GM18520 (cell line): Measurements from ENCODE around the gene AHCY.
A peak's percentile ranks its signal among the peaks of the same experiment; 100 is the strongest.
"Not testable (repeated sequence)": the region's sequence is repeated elsewhere in the genome, so short reads cannot be mapped to it uniquely, and the experiment has no call there.

Experiments
- ATAC-seq: cut with Tn5 transposase; IDR thresholded peaks from one replicate; pipeline ENCODE4 v1.9.1; 2021; ENCODE audit not compliant: unreplicated experiment

The AHCY gene

DNA sequence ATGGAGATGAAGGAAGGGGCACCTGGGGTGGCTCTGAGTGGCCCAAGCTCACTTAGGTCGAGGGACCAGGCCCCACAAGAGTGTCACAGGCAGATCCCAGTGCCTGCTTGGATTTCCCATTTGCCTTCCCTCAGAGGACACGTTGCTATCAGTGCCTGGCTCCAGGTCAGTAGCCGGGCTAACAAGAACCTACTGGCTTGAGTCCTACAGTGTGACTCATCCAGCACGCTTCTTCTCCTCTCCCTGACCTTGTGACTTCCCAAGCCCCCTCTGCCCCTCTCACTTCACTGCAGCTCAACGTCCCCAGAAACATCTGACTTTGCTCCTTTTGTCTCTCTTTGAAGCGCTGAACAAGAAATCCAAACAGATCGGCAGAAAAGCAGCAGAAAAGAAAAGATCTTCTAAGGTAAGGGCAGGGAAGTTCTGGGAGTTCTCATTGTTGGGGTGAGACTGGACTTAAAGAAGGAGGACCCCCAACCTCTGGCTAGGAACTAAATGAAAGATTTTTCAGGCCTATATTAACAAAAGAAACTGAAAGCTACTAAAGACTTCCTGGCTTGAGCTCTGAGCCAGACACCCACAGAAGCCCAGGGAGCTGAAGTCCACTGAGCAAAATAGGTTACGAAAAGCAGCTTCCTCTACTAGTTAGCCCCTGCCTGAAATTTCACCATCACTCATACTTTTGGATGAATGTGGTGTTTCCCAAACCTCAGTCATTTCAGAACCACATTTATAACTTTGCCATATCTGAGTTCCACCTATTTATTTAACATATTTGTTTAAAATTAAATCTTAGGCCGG is 40.5 kb downstream of the AHCY start:
- no peak for ATAC-seq

DNA sequence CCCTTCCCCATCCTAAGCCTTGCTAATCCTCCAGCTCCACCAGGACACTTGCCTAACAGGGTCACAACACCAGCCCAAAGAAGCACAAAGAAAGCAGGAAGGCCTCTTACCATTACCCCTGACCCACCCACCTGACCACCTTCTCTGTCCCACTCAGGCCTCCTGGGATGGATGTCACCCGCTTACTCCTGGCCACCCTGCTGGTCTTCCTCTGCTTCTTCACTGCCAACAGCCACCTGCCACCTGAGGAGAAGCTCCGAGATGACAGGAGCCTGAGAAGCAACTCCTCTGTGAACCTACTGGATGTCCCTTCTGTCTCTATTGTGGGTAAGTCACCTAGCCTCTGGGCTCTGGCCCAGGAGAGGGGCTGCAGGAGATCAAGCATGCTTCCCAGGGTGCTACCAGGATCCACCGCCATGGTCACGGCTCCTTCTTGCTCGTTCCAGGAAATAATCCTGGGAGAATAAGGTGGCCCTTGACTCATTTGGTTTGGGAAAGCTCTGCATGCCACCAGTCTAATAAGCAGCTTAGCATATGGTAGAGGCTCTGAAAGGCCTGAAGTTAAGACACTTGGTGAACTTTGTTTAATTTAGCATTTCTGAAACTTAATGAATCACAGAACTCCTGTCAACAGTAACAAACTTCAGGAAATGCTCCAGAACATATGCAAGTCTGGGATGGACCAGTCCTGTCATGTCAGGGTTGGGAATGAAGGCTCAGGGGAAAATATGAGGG is 42.8 kb downstream of the AHCY start:
- ATAC-seq = no peak

DNA sequence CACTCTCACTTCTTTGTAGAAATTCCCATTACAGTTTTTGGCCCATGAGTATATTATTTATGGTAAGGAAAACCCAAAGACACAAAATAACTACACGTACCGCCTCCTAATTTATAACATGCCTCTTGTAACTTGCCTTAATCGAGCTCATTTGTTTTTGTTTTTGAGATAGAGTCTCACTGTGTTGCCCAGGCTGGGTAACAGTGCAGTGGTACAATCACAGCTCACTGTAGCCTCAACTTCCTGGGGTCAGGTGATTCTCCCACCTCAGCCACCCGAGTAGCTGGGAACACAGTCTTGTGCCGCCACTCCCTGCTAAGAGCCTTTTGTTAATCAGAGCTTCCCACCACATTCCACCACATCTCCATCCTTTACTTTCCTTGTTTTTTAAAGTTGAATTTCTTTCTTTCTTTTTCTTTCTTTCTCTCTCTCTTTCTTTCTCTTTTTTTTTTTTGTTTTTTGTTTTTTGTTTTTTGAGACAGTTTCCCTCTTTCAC is 46.5 kb downstream of the AHCY start:
- no peak for ATAC-seq

DNA sequence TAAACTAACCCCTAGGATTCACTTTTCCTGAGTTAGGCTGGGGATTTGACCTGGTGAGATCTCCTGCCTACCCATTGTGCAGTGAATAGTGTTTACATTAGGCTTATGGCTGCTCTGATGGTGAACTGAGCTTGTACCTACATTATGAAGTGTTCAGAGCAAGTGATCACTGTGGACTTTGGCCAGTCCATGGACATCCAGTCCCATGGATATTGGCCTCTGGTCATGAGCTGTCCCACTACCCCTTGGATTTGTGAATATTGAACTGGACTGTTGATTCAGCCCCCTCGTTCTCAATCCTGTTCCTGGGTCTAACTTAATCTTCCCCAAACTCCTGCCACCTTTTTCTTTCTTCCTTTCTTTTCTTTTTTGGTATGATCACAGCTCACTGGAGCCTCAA is 48.2 kb downstream of the AHCY start:
- ATAC-seq = no peak

DNA sequence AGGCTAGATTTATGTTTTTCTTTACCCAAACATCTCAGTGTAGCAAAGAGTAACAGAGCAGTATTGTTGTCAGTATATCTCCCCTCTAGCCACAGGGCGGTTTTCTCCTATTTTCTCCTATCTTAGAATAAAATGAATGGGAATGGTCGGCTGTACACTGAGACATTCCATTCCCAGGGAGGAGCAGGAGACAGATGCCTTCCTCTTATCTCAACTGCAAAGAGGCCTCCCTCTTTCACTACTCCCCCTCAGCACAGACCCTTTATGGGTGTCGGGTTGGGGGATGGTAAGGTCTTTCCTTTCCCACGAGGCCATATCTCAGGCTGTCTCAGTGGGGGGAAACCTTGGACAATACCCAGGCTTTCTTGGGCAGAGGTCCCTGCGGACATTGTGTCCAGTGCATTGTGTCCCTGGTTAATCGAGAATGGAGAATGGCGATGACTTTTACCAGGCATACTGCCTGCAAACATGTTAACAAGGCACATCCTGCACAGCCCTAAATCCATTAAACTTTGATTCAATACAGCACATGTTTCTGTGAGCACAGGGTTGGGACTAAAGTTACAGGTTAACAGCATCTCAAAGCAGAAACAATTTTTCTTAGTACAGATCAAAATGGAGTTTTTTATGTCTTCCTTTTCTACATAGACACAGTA is 50.6 kb downstream of the AHCY start:
- not testable (repeated sequence) for ATAC-seq

DNA sequence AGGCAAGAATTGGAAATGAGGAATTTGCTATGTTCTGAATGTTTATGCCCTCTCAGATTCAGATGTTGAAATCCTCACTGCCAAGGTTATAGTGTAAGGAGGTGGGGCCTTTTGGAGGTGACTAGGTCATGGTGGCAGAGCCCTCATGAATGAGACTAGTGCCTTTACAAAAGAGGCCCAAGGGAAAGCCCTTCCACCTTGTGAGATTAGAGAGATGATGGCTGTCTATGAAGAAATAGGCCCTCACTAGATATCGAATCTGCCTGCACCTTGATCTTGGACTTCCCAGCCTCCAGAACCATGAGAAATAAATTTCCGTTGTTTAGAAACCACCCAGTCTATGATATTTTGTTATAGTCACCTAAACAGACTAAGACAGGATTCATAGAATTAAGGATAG is 51.5 kb downstream of the AHCY start:
- ATAC-seq = no peak

DNA sequence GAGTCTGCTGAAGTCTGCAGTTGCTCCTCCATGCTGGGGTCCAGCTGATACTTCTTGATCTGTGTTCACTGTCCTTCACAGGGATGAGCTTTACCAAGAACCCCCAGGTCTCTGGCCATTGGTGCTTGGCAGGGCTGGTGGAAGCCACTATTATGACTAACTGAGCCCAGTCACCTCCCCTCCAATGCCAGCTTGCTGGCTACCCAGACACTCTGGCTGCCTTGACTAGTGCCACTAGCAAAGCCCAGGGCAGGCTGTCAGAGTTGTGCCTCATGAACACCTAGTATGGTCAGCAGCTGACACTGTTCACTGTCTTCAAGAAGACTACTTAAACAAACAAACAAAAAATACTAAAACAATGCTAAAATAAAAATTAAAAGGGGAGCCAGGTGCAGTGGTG is 53.1 kb downstream of the AHCY start:
- ATAC-seq = no peak

DNA sequence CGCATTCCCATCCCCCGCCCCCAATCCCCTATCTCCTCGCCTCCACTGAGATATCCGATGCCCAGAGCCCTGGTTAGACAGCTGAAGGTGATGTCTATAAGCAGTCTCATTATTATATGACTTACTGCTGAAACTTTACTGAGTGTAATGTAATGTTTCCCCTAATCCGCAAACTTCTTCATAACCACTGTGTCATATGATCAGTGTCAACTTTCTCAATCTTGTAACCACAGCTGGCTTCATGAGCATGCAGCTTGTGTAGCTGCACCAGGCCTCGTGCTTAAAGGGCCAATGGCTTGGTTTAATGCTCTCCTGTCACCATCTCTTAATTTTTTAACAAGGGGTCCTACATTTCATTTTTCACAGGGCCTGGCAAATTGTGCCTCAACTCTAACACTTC is 53.9 kb downstream of the AHCY start:
- peak; percentile 63 for ATAC-seq

DNA sequence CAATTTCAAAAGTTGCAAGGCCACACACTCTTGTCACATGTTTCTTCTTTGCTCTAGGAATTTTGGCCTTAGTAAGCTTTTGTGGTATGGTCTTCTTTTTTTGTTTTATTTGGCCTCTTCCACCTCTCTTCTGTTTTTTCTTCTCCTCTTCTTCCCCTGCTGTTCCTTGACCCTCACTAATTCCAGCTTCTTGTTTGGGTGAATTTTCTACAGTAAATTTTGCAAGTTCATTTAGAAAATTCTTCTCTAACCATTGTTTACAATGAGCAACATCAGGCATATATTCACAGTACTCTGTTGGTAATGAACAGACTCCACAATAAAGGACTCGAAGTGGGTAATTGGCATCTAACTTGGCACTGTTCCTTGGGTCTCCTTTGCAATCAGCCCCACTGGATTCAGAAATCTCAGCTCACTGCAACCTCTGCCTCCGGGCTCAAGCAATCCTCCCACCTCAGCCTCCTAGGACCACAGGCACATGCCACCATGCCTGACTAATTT is 57.0 kb downstream of the AHCY start:
- ATAC-seq = no peak

DNA sequence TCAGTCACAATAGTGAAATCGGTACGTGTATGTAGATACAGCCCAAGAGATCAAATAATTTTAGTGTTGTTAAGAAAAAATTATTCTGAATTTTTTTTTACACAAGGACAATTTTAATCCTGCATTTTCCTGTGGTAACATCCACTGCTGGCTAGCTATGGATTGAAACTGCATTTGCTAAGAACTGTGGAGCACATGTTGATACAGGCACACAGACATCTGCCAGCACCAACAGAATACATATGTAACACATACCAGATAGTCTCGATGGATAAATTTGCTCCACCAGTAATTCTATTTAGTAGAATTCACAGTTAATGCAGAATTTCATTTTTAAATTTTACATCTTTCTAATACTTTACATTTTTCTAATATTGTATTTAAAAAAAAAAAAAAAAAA is 59.8 kb downstream of the AHCY start:
- ATAC-seq = no peak

DNA sequence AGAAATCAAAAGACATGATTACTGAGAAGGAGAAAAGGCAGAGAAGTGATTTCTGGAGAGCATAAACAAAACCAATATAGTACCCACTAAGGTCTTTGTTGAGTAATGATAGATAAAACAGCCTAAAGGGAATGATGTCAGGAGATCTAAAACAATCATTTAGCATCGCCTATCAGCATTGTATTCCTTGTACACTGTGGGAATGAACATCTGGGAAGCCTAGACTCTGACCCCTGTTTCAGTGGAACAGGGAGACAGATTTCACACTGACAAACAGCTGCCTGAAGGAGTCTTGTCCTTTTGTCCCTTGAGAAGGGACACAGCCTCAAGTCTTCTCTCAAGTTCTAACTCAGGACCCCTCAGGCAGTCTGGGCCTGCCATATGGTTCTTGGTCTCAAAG is 60.3 kb downstream of the AHCY start:
- ATAC-seq = no peak

DNA sequence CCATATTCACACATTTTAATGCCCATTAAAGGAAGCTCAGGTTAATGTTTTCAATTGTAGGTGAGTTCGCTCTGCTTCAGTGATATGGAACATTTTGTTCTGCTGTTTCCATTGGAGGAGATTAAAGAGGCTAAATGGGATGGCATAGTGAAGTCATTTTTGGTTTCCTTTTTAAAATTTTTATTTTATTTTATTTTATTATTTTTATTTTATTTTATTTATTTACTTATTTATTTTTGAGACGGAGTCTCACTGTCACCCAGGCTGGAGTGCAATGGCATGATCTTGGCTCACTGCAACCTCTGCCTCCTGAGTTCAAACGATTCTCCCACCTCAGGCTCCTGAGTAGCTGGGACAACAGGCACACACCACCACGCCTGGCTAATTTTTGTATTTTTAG is 61.1 kb downstream of the AHCY start:
- not testable (repeated sequence) for ATAC-seq

DNA sequence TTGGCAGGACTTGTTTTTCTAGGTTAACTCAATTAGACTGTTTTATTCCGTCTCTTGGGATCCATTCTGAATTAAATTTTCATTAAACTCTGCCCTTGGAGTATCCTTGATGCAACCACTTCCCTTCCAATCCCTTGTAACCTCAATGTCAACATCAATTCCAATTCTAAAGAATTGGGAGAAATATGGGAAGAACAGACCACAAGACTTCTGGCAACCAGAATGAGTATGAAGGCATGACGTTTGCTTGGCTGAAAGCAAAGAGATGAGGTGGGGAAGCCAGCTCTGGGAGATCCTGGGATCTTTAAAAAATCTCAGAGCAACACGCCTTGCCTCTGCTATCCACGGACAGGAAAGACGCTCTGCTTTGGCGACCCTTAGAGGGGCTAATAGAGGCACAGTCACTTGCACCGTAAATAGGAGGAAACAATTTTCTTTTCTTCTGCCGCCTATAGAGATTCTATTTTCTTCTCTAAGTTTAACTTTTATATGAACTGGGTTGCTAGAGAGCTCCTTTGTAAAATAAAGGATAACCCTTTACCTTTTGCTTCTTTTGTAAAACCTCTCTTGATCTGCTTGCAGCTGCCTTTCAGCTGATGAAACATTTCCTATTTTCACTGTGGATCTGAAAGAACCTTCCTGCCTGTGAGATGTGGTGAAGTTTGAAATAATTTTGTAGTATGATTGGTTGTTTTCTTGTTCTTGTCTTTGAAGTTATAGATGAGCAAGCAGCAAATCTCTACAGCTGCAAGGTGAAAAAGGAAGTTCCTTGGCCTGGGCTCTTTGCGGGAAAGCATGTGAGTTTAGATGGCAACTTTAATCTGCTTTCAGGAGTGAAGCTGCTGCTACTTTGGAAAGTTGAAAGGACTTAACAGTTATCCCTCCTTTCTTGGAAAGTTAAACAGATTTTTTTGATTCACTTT is 62.2 kb downstream of the AHCY start, which contains the start of gene ASIP:
TSS of gene ASIP (plus strand) at position 731 of the 923 bp plus-strand sequence. CDS start 18,952 bp downstream, outside the sequence.
- ATAC-seq = no peak

DNA sequence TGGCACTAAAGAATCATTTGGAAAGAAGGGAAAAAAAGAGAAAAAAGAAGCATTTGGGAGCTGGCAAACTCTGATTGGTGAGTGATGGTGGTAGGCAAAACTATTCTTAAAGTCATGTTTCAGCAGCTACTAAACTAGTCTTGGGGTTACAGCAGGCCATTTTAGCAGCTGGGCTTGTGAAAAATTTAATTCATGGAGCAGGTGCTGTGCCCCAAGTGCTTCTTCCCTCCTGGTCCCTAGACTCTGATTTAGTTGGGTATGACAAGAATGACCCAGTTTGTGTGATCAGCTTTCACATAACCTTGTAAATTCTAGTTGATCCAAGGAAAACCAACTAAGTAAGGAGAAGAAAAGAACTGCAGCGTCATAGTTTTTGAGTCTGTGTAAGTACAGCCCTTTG is 63.0 kb downstream of the AHCY start:
- no peak for ATAC-seq

DNA sequence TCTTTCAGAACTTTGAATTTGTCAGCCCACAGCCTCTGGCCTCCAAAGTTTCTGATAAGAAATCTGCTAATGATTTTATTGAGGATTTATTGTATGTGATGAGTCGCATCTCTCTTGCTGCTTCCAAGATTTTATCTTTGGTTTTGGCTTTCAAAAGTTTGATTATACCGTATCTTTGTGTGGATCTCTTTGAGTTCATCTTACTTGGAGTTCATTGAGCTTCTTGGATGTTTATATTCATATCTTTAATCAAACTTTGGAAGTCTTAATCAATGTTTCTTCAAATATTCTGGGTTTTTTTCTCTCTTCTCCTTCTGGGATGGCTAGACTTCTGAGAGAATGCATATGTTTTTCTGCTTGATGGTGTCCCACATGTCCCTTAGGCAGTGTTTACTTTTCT is 65.2 kb downstream of the AHCY start:
- ATAC-seq = no peak

DNA sequence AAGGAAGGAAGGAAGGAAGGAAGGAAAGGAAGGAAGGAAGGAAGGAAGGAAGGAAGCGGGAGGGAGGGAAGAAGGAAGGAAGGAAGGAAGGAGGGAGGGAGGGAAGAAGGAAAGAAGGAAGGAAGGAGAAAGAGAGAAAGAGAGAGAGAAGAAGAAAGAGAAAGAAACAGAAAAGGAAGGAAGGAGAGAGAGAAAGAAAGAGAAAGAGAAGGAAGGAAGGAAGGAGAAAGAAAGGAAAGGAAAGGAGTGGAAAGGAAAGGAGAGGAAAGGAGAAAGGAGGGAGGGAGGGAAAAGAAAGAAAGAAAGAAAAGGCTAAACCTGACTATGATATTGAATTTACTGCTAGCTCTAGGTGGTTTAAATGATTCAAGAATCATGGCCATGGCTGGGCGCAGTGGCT is 67.3 kb downstream of the AHCY start:
- no peak for ATAC-seq

DNA sequence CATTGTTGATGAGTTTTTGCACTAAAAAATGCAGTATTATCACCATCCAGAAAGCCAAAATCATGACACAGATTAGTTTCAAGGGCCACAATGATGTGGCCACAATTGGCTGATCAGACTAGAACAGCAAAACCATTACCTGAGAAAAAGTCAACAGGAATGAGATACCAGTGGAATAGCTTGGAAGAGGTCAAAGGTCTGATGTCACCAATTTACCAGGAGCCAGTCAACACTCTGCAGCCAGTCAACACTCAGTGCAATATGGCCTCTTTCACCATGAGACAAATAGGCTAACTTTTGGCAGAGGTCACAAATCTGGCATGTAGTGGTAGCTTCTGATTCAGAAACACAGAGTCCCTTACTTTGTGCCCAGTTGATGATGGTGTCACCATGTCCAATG is 69.5 kb downstream of the AHCY start:
- no peak for ATAC-seq

DNA sequence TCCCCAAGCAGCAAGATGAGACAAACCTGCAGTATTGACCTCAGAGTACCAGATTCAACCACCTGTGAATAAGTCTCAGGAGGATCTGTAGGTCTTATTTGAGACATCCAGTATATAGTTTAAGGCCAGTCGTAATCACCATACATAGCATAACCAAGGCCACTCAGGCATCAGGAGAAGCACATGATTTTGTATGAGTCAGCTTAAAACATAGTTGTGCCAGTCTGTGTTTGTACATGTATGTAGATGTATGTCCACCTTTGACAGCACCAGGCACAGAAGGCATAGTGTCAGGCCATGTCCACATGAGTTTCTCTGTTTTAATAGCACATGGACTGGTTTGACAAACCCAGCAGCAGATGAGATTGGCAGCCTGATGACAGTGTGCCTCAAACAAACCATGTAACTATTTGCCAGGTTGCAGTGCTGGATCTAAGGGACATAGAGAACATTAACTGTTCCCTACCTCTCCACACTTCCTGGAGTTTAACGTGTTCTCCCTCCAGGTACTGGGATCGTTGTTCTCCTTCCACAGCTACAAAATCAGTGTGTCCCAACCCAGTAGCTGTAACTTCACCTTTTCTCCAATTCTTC is 70.6 kb downstream of the AHCY start:
- ATAC-seq = no peak

DNA sequence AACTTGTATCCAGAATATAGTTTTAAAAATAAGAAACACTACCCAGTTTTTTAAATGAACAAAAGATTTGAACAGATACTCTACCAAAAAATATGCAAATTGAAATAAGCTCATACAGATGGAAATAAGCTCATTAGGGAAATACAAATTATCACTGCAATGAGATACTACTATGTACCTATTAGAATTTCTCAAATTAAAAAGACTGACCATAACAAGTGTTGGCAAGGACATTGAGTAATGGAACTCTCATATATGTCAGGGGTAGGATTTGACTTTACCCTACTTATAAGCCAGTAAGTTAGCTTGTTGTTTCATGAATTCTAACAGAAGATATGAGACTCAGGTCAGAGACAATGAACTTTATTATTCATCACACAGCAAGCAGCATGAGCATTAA is 71.5 kb downstream of the AHCY start:
- no peak for ATAC-seq
